NOMO-1 treated with dmso at 0.1 percent for 144 hours (cell line): ENCODE data around the gene PKN3.

Experiments
- DNase-seq: peaks from one replicate; lab custom pipeline; 2025; ENCODE audit not compliant: unreplicated experiment; lab: John Stamatoyannopoulos, UW

Gene PKN3

GRCh38 chr9:128735373-128735772 lies 33.1 kb downstream of the PKN3 start:
- DNase-seq = no peak

DNA sequence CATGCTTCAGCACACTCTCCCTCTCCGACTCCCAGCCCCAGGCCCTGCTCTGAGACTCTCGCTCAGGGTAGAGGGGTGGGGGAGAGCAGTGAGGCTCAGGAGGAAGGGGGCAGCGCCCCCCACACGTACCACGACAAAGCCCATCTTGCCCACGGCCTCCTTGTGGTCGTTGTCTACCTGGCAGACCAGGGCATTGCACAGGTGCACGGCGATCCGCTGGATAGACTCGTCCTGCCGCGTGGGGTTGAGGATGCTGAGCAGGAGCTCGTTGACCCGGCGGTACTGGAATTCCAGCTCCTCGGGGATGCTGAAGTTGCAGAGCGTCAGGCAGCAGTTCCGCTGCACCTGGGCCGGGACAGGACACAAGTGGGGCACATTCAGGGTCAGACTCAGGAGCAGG lies 40.1 kb downstream of the PKN3 start:
- DNase-seq = no peak

DNA sequence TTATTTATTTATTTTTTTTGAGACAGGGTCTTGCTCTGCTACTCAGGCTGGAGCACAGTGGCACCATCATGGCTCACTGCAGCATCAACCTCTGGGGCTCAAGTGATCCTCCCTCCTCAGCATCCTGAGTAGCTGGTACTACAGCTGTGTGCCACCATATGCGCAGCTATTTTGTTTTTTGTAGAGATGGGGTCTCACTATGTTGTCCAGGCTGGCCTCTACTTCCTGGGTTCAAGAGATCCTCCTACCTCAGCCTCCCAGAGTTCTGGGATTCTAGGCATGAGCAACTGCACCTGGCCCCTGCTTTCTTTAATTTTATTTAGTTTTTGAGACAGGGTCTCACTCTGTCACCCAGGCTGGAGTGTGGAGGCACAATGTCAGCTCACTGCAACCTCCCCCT lies 41.1 kb downstream of the PKN3 start:
- DNase-seq = no peak

GRCh38 chr9:128747241-128747640 lies 44.9 kb downstream of the PKN3 start:
- DNase-seq = no peak

GRCh38 chr9:128750926-128751595 lies 48.8 kb downstream of the PKN3 start:
- no peak for DNase-seq

- no peak for DNase-seq
Observed at GRCh38 chr9:128753627-128754026, 51.3 kb downstream of the PKN3 start.

DNA sequence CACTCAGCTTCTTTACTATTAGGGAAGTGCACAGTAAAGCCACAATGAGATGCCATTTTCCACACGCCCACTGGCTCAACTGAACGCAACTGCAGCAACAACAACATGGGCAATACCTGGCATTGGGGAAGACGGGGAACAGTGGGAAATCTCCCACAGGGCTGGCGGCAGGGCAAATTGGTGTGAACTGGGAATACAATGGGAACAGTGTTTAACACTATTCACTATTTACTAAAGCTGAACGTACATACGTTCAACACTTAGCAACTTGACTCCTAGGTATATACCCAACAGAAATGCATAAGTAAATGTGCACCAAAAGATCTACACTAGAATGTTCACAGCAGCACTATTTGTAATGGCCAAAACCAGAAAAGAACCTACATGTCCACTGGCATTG lies 55.3 kb downstream of the PKN3 start:
- DNase-seq = no peak

- no peak for DNase-seq
Observed at GRCh38 chr9:128762671-128763449, 60.6 kb downstream of the PKN3 start.

- no peak for DNase-seq
Observed at GRCh38 chr9:128764361-128764760, 62.1 kb downstream of the PKN3 start.

- no peak for DNase-seq
Observed at GRCh38 chr9:128765499-128765898, 63.2 kb downstream of the PKN3 start.

DNA sequence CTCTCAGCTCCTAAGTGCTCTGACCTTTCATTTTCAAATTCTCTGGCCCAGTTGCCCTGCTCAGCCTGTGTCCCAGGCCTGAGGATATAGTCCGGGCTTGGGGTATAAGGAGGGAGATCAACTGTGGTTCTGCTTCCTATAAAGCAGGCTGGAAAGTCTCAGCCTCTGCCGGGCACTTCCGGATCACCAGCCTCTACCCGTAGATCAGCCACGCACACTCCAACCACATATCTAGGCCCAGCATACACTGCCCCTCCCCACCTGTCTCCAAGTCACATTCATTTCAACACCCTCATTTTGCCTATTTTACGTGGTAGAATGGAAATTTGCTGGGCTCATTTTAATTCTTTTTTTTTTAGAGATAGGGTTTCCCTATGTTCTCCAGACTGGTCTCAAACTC lies 66.3 kb downstream of the PKN3 start:
- no peak for DNase-seq
